Right ventricle myocardium superior (tissue), 1 donor: Measurements from ENCODE around the gene TNIK. TPM values are rescaled to one million over a fixed set of nuclear protein-coding genes. Genes with fewer than 3 reads are reported as not detected.
A peak's percentile ranks its signal among the peaks of the same experiment; 100 is the strongest.

Source experiments
- ATAC-seq: fragments of 200-7000 bp; cut with Tn5 transposase; one replicate; pipeline ENCODE4 v1.9.1; 2020; ENCODE audit warnings: mild to moderate bottlenecking; ENCODE audit not compliant: poor library complexity
- DNase-seq: peaks from one replicate; pipeline ENCODE4 v3.0.0-alpha.2; 2020
- intact Hi-C: fragments of 100-400 bp; cut with DNase I; formaldehyde crosslinking; loops from one replicate; pipeline ENCODE4 v1.11.2; 2022
- total RNA-seq: library from RNA; stranded (reverse); fragmentation: NEBNext Ultra II Directional; extraction: Animal tissue kit (Norgen Biotek cat#: 25700); gene quantifications from one replicate; pipeline ENCODE4 v1.2.1, GENCODE V29; 2021
- donor health status: DM: no; HTN: yes; CAD: no; lungs with severe emphysema.

TNIK gene
- total RNA-seq, 1 donor from 2014 or later: 22.5 TPM

DNA sequence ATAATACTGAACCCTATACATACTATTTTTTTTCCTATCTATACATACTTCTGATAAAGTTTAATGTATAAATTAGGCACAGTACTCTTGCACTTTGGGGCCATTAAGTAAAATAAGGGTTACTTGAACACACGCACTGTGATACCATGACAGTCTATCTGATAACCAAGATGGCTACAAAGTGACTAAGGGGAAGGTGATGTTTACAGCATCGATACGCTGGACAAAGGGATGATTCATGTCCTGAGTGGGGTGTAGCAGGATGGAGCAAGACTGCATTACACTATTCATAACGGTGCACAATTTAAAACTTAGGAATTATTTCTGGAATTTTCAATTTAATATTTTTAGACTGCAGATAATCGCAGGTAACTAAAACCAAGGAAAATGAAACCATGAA lies 403.7 kb downstream of the TNIK start:
- ATAC-seq (no peak), DNase-seq (no peak)
- intact Hi-C loops: no loop called here

- no peak for ATAC-seq
- no peak for DNase-seq
- intact Hi-C loops: no loop called here
Observed at GRCh38 chr3:171055336-171056178, 404.6 kb downstream of the TNIK start.

DNA sequence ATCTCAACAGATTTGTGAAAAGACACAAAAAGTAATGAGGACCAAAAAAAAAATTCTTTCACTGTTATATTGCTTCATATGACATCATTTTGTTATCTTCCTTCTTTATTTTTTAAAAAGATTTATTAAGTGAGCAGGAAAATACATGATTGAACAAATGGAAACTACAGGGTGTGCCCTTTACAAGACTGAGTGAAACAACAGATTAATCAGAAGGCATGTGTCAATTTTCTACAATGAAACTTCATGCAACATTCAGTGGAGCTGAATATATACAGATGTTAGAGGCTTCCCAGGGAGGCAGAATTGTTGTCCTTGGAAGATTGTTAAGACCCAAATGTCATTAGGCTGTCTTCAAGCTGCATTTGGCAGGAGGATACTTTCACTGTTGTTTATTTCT lies 405.3 kb downstream of the TNIK start:
- intact Hi-C loops: loop anchor here (5.0 kb wide), 1 partner anchor 512 kb away; no protein-coding TSS in a partner anchor
- no peak for ATAC-seq
- no peak for DNase-seq

DNA sequence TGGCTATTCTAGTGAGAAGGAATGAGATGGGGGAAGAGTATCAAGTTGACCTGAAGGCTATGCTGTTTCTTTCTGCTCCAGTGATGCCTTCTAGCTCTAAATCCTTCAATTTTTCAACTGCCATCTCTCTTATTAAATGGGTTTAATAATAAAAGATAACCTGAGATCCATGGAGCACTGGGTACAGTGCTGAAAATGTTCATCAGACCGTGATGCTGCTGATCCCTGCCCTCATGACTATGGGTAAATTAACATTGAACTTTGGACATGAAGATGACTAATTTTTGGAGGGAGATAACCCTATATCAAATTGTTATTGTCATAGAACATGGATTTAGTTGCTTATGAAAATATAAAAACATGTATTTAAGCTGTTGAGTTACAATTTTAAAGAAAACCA lies 406.0 kb downstream of the TNIK start:
- ATAC-seq (no peak), DNase-seq (no peak)
- intact Hi-C loops: loop anchor here (5.0 kb wide), 1 partner anchor 513 kb away; no protein-coding TSS in a partner anchor

DNA sequence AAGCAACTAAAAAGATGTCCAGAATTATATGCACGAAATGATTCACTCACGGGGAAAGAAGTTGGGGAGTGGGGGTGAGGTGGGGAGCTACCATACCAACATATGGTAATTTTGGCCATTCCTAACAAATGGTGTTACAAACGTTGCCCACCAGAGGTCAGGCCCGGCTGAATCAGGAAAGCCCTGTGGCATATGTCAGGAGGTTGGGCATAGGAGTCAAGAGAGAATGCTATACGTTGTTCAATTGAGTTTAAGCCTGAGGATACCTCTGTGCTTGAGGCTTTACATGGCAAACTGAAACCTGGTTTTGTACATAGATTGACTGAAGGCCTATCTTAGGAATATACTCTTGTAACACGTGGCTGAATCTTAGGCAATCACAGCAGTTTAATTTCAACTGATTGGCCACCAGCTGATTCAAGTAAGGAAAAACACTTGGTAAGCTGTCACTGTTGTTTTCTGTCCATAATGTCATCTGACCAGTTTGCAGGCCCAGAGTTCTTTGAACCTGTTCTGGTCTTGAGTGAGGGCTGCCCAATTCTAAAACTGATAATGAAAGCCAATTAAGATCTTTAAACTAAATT lies 410.3 kb downstream of the TNIK start:
- DNase-seq: peak; percentile 66
- ATAC-seq: peak; percentile 87
- intact Hi-C loops: loop anchor here (5.0 kb wide), 1 partner anchor 517 kb away; no protein-coding TSS in a partner anchor

- intact Hi-C loops: no loop called here
- ATAC-seq: no peak
- no peak for DNase-seq
Observed at GRCh38 chr3:171046760-171047159, 413.4 kb downstream of the TNIK start.

GRCh38 chr3:171044835-171045793 lies 415.1 kb downstream of the TNIK start:
- no peak for ATAC-seq
- no peak for DNase-seq
- intact Hi-C loops: no loop called here

DNA sequence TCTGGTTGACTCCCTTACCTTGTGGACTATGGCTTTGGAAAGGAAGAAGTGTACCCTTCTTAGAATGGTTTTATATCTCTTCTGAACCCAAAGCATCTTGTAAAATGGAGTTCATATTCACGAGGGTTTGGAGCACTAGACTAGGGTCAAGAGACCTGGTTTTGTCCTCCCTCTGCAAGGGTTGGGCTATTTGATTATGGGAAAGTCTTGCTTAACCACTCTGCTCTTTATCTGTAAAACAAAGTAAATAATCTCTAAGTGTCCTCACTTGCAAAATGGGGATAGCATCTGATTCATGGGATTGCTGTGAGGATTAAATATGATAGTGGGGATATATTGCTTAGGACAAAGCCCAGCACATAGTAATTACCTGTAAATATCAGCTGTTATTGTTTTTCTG lies 415.8 kb downstream of the TNIK start:
- no peak for DNase-seq
- intact Hi-C loops: no loop called here
- ATAC-seq: no peak

GRCh38 chr3:171039674-171040073 lies 420.5 kb downstream of the TNIK start:
- DNase-seq (no peak), ATAC-seq (peak; percentile 92)
- intact Hi-C loops: no loop called here

- ATAC-seq (peak; percentile 74), DNase-seq (no peak)
- intact Hi-C loops: no loop called here
Observed at GRCh38 chr3:171038342-171038741, 421.9 kb downstream of the TNIK start.

GRCh38 chr3:171028779-171029232 lies 431.4 kb downstream of the TNIK start:
- DNase-seq (no peak), ATAC-seq (peak; percentile 89)
- intact Hi-C loops: no loop called here

DNA sequence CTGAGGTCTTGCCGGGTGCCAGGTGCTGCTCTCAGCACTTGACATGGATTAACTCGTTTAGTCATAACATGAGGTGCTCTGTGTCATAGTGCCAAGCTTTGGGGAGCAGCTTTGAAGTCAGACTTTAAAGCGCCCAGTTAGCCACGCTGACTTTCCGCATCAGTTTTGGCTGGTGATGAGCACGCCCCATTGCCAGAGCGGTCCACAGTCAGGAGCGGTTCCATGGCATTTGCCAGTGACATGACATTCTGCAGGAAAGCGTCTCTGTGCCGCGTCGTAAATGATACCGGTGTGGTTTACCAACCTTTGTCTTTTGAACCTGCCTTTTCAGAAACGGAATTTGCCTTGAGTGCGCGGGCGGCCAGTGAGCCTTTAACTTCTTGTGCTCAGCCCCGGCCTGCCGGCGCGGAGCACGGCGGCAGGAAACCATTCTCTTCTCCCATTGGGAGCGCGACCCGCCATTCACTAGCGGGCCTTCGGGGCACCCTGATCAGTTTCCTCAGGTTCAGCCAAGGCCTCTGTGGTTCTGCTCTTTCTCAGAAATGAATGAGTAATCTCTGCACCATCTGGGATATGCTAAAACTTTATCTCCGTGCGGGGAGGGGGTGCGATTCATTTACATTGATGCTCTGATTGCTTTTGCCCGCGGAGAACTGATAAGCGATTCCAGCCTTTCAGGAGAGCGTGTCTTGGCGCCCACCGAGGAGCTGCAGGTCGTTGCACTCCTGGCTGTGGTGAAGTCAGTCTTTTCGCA lies 432.0 kb downstream of the TNIK start:
- ATAC-seq (peak; percentile 88), DNase-seq (peak; percentile 71)
- intact Hi-C loops: no loop called here

DNA sequence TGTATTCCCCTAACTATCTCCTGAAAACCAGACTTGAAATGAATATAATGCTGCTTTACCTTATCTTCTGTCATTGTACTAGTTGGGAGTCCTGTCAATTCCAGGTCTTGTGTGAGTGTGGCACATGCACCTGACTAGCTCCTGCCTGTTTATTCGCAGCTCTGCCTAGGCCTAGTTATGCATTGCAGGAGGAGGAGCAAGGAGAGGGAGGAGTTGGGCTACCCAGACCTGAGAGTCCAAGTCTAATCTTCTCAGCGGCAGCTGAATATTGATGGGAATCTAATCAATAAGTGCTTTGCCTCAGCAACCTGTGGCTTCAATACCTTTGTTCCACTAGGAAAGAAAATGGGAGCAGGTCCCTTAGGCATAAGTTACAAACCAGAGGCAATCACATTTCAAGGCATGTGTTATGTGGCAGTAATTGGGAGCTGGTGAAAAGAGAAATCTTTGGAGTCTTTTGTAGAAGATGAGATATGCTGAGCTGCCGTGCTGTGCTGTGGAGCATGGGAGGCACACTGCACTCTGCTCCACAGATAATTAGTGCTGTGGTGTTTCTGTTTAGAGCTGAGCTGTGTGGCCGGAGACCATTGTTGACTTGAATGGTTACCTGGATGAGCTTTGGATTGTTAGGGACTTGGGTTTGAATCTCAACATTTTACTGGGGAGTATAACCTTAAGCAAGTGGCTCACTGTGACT lies 433.5 kb downstream of the TNIK start, which contains the start of gene SLC2A2:
SLC2A2 (minus strand) TSS at position 124 of the 697 bp plus-strand sequence; CDS start at position 74, 50 bp downstream.
- no peak for ATAC-seq
- DNase-seq: no peak
- intact Hi-C loops: no loop called here

DNA sequence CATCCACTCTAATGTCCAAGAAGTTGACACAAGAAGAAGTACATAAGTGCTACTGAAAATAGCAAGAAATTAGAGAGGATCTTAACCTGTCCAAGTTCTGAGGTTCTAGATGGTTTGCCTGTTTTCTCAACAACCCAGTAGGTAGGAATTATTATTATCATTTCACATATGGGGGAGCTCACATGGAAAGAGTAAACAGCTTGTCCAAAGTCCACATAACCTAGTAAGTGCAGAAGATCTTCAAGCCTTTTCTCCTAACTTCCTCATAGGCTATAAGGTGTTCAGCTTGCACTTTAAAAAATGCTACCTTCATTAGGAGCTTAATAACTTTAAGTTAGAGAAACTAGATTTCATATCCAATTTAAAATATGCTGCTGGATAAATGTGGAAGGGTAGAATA lies 436.6 kb downstream of the TNIK start:
- no peak for ATAC-seq
- DNase-seq: no peak
- intact Hi-C loops: no loop called here

DNA sequence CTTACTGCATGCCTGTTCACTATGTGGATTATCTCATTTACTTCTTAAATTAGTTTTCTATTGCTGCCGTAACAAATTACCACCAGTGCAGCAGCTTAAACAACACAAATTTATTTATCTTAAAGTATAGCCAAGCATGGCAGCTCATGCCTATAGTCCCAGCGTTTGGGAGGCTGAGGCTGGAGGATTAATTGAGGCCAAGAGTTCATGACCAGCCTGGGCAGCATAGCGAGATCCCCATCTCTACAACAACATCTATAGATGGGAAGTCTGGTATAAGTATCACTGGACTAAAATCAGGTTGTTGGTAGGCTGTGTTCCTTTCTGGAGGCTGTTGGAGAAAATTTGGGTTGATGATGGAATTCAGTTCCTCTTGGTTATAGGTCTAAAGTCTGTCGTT lies 438.8 kb downstream of the TNIK start:
- DNase-seq: no peak
- intact Hi-C loops: no loop called here
- no peak for ATAC-seq

- DNase-seq (no peak), ATAC-seq (no peak)
- intact Hi-C loops: no loop called here
Observed at GRCh38 chr3:171018156-171018935, 441.9 kb downstream of the TNIK start.
